GM21515 (cell line): ENCODE data around the gene MAP4K4.
A peak's percentile ranks its signal among the peaks of the same experiment; 100 is the strongest.
"Not testable (repeated sequence)": the region's sequence is repeated elsewhere in the genome, so short reads cannot be mapped to it uniquely, and the experiment has no call there.

ENCODE experiments used
- ATAC-seq: cut with Tn5 transposase; IDR thresholded peaks from one replicate; pipeline ENCODE4 v1.9.1; 2021; ENCODE audit not compliant: unreplicated experiment

MAP4K4 gene

DNA sequence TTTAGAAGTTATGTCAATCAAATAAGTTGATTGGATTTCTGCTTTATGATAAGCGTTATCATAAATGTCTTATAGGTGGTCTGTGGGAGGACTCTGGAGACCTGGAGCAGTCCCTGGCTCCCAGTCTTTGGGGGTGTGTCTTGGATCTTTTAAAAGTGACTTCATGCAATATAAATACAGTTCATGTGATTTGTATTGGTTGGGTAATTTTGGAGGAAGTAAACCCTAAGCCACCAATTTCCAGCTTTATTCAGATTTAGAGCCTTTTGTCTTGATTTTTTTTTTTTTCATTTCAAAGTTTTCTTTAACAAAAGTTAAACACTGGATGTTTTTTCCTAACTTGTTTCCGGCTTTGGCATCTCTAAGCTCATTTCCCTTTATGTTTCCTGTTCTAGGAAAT, 68.8 kb downstream of the MAP4K4 start:
- no peak for ATAC-seq

DNA sequence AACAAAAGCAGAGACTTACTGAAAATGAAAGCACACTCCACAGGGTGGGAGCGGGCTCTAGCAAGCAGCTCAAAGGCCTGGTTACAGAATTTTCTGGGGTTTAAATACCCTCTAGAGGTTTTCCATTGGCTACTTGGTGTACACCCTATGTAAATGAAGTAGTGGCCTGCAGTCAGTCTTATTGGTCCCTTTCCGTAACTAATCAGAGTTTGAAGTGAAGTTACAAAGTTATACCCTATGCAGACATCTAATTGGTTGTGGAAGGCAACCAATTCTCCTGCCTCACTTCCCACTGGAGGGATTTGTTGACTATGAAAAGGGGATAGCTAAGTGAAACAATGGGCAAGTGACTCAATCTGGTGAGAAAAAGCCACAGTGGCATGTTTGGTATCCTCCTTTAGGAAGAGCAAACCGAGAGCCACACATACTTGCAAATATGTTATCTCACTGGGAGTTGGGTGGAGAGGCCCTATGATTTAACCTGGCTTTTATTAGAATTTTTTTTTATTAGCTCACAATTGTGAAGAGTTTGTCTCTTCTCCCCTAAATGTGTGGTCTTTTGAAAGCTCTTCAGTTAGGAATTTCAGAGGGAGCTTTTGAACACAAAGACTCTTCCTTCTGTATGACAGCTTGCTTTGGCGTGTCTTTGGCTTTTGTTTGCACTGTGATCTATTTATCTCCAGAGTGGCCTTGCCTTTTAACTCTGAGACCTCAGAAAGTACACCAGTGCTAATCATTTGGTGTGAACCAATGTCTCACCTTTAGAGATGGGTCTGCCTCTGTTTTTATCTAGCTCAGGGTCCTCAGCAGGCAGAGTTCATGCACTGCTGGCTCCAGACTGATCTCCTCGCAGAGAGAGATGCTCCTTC, 69.6 kb downstream of the MAP4K4 start:
- no peak for ATAC-seq

DNA sequence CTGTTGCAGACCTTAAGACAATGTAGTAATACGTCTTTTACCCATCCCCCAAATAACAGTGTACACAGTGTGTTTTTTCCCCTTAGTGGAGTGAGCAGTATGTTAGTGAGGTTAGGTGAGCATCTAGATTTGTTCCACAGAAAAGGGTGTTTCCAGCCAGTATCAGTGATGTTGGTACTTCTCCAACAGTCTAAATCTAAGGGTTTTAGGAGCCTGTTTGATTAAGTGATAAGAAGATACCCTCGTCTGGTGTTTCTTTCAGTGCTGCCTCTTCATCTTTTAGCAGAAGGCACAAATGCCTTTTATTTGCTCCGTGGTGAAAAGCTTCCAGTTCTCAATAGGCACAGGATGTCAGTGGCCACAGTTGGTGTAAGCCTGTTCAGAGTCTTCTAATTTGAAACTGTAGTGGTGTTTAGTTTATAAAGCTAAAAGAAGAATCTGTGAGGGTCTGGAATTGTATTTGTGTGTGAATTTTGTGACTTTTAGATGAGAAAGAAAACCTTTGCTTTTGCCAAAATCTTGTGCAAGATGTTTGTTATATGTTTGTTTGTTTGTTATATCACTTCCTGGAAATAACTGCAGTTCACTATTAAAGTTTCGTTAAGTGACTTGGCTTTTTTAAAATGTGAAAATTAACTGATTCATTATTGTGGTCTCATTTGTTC, 71.2 kb downstream of the MAP4K4 start:
- no peak for ATAC-seq

DNA sequence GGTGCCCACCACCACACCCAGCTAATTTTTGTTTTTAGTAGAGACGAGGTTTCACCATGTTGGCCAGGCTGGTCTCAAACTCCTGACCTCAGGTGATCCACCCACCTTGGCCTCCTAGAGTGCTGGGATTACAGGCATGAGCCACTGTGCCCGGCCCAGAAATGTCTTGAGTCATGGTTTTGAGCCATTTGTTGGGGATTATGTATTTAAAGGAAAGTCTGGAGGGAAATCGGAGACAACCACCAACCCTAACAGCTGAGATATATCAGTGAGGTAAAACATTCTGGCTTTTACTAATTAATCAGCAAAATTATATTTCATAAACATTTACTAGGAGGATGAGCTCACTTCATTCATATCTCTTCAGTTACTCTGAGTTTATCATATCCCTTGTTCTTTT, 72.2 kb downstream of the MAP4K4 start:
- ATAC-seq: not testable (repeated sequence)

DNA sequence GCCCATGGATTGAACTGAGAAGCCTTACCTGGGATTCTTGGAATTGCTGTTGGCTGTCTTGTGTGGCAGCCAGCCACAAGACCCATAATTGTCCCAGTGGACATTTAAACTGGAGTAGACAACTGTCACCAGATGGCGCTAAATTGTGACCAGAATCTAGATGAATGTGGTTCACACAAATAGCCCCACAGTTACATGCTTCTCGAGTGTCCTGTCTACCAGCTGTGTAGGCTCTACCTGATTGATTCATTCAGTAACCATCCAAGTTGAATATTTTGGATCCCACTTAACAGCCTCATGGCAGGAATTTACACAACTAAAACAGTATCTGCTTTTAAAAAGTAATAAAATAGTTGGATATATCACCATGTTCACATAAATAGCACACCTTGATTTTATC, 73.2 kb downstream of the MAP4K4 start:
- peak; percentile 67 for ATAC-seq

DNA sequence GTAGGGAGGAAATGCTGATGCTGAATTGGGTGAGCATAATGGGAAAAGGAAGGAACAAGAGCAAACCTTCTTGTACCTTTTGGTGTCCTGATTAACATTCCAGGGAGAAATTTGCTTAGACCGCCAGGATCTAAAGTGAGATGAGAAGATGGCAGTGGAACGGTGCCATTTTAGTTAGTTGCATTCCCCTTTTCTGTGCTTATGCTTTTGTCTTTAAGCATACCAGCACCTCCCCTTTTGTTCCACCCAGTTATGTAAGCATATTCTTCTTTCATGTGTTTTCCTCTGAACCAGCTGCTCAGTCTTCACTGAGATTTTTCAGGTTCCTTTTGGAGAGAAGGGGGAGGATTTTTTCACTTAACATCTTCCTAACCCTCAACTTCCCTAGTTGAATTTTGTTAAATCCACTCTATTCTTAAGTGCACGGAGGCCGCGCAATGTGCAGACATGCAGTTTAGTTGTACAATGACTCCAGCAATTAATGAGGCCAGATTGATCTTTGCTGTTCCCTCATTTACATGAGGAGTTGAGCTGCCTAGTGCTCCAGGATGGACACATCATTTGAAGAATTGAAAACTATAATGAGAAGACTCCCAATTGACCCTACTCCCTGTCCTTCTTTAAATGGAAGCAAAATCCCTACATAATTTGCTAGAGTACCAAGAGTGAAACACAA, 73.9 kb downstream of the MAP4K4 start:
- ATAC-seq: no peak

DNA sequence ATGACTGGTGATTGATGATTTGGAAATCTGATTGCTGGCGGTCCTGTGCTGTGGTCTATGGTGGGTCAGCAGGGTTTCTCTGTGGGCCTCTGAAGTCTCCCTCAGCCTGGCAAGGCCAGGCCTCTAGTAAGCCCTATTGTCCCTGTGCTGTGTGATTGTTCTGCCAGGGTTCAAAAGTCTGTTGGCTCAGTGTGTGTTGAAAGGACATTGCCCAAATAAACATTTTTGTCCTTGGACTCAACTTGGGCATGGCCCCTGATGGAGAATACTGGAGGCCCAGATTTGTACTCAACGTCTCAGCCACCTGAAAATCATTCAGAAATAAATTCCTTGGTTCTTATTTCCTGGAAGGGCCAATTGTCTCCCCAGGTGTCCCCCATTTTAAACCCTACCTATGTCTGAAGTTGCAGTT, 74.4 kb downstream of the MAP4K4 start:
- no peak for ATAC-seq

DNA sequence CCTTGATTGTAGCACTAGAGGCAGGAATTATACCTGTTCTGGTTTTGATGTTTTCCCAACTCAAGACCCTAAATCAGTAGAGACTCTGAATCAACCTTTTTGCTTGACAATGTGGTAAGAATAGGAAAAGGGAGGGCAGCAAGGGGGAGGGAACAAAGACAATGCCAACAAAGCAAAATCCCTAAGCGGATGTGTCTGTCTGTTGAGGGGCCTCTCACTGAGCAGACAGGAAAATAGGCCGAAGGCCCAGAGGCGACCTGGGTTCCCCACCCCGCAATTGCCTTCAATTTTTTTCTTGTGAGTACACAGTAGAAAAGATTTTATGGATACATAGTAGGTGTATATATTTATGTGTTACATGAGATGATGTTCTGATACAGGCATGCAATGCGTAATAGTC, 75.6 kb downstream of the MAP4K4 start:
- ATAC-seq: no peak

DNA sequence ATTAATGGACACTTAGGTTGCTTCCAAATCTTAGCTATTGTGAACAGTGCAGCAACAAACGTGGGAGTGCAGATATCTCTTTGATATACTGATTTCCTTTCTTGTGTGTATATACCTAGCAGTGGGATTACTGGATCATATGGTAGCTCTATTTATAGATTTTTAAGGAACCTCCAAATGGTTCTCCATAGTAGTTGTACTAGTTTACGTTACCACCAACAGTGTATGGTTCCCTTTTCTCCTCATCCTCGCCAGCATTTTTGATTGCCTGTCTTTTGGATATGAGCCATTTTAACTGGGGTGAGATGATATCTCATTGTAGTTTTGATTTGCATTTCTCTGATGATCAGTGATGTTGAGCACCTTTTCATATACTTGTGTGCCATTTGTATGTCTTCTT, 76.5 kb downstream of the MAP4K4 start:
- not testable (repeated sequence) for ATAC-seq

DNA sequence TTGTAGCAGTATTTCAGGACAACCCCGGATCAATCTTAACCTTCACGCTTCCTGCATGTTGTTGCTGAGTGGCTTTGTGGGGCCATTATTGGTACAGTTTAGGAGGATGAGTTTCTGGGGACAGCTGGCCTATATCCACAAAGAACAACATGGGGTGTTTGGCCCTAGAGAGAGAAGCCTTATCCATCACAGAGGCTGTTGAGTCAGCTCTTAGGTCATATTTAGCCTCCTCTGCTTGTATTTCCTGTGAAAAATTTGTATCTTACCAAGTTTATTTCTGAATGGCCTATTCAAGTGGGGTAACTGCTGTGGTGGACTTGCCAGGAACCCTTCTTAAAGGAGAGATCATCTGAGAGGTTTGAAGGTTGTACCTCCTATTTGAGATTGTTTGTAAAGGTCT, 77.6 kb downstream of the MAP4K4 start:
- no peak for ATAC-seq

DNA sequence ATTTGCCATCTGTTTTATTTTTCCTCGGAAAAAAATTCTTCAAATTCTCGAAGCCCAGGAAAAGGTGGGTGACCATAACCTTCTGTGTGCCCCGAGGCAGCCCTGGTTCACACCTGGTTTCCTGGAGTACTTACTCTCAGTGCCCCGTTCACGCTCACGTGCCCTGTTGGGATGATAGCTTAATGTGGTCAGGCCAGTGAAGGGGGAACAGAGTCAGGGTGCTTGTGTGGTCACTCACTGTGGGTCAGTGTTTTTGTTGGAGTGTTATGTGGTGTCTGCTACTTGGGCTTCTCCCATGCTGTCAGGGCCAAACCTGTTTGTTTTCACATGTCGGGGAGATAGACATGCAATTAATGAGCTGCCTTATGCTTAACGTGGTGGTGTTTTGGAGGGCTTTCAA, 78.1 kb downstream of the MAP4K4 start:
- no peak for ATAC-seq

DNA sequence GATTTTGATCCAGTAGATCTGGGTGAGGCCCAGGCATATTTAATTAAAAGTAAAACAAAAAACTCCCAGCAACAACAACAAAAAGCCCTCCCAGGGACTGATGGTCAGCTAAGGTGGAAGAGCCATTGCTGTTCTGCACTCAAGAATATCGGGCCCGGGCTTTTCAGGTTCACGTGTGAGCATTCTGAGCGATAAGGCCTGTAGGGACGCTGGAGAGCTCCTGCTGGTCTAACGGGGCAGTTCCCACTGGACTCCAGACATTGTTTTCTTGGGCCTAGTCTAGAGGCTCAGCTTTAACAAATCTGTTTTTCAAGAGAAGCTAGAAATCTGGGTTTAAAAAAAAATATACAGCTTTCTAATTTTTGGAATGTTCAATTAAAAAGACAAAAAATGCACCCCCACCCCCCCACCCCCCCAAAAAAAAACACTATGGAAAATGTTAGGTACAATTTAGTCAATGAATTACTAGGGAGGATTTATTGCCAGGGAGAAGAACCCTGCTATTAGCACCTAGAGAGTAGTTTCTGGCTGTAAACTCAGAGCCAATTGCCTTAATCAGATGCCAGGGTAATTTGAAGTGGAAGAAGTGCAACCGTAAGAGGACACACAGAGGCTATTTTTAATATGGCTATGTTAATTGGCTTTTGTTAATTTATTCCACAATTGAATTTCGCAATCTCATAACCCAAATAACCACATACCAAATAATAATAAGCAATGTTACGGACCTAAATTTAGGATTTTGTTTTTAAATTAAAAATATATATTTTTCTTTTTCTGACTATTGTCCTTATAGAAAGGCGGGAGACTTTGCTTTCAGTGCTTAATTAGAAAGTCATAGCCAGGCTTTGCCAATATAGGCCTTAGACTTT, 78.9 kb downstream of the MAP4K4 start:
- no peak for ATAC-seq

DNA sequence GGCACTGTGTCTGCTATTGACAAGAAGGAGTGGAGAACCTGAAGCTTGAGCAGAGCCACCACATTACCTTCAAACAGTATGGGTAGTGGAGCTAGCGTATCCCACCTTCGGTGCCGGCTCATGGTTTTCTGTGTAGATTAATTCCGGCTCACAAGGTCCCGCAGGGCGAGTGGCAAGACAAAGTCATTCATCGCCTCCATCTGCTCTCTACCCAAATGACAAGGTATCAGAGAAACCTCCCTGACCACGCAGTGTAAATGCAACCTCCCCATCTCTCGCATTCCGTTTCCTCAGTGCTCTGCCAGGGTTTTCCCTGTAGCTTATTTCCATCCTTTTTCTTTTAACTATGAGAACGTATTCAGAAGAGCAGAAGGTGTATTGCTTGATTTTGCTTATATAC, 79.8 kb downstream of the MAP4K4 start:
- ATAC-seq: no peak

DNA sequence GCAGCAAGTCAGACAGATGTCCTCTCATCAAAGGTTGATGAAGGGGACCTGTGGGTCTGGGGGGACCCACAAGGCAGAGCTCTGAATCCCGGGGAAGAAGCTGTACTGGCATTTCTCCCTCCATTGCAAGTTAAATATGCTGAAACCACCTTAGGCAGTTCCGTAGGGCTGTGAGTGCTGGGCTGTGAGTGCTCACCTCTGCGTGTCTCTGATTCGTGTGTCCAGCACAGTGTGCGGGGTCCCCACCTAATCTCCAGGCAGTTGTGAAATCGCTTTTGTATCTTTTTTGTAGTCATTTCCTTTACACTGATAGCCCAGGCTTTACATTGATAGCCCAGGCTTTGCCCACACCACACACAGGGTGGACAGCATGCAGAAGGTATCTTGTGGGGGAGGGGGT, 80.6 kb downstream of the MAP4K4 start:
- ATAC-seq: no peak

DNA sequence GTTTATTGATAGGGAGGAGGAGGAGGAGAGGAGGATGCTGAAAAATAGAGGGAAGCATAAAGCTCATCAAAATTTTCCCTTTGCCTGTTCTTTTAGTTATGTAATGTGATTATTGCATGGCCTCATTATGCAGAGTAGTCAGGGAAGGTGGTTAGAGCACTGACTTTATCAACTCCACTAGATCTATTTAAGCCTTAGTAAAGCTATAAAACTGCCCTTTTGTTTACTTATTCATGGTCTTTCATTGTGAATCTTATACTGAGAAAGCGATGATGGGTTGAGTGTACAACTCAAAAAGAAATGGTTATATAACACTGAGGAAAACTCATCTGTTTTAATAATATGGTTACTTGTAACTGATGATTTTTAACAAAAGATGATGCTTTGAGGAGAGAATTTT, 81.7 kb downstream of the MAP4K4 start:
- ATAC-seq: no peak

DNA sequence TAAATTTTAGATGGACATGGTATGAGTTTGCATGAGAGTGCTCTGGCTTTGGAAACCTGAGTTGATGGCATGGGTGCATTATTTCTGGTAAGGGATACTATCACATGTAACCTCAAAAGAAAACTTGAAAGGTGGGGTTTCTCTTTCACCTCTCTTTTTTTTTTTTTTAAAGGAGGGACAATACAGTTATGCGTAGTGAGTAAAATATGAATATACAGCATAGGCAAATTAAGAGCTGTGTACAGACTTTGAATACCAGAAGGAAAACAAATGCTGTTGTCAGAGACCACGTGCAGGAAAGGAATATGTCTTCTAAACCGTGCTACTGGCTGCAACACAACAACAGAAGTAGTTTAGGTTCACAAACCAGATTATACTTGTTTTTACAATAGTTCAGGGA, 82.1 kb downstream of the MAP4K4 start:
- no peak for ATAC-seq

DNA sequence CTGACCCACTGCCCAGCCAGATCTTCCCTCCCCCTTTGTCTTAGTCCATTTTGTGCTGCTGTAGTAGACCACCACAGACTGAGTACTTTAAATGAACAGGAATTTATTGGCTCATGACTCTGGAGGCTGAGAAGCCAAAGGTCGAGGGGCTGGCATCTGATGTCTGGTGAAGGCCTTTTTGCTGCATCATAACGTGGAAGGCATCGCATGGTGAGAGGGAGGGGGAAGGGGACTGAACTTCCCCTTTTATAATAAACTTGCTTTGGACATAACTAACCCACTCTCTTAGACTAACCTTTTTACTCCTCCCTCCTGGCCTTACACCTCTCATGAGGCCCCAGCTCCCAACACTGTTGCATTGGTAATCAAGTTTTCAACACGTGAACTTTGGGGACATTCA, 83.8 kb downstream of the MAP4K4 start:
- no peak for ATAC-seq

DNA sequence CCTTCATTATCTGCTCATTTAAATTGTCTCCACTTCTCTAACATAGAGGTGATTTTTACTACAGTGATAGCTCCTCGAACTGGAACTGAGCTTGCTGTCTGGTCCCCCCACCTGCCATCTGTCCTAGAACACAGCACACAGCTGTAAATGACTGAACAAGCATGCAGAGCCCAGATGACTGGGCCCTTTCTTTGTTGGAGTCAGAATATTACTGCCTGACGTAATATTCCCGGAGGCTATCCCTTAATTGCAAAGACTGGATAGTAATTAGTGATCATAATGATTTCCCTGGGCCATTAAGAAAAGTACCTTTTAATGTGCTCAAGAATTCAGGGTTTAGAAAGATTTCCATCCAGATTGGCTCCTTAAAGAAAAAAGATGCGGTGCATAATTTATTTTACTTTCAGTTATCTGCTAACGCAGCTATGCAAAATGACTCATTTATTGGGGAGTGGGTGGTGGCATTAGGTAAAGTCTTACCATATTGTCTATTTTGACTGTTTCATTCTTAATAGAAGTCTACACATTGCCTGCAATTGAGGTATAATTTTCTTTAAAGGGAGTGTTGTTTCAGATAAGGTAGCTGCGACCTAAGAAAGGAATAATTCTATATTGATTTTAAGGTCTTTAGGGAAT, 84.4 kb downstream of the MAP4K4 start:
- ATAC-seq: no peak

DNA sequence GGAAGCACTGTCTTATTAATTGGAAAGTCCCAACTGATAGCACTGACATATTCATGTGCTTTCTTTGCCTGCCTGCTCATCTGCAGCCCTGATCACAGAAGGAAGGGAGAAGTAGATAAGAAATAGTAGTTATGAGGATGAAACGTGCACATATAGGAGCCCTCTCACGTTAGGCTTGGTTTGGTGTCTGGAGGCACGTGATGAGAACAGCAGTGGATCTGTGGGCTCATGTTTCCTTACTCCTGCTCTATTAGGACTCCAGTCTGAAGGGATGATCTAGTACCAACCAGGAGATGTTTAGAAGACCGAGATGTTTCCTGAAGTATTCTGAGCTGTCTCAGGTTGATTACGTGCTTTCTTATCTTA, 84.9 kb downstream of the MAP4K4 start:
- no peak for ATAC-seq

DNA sequence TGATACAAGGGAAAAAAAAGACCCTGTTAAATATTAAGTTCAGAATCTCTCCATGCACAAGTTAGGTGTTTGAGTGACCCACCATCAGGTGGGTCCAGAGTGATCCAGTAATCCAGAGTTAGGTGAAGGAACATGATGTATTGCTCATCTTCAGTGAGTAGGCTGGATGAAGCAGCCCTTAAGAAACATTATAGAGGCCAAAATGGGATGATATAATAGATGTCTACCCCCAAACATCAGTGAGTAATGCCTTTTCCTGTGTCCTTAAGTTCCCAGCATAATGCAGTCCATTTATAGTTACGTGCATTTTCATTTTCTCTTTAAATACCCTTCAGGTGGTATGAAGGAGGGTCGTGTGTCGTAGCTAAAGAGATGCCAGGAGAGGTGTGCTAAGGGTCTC, 89.6 kb downstream of the MAP4K4 start:
- ATAC-seq: no peak

DNA sequence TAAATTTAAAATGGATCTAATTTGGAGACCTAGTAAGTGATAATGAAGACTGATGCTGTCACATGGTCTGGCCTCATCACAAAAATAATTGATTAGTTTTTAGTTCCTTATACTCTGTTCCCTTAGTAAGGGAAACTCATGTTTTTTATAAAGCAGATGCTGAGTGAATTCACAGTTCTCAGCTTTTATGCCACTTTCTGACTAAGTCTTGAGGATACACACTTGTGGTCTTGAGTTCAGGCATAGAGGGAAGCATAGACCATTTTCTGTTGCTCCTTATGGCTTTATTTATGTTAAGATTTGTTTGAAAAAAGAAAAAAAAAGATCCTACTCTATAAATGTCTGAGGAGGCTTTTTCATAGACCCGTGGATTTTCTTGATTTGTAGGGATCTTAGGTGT, 91.1 kb downstream of the MAP4K4 start:
- no peak for ATAC-seq
